GM19239 (cell line): Measurements from ENCODE around the gene MTARC2.

ENCODE experiments used
- DNase-seq: peaks from one replicate; pipeline ENCODE4 v3.0.0; 2011; ENCODE audit warnings: low spot score; ENCODE audit not compliant: insufficient read length
- FAIRE-seq: peaks from 2 replicates; lab custom pipeline; 2011; peaks lifted over from hg19 to GRCh38; lab: Jason Lieb, UNC

MTARC2 gene

DNA sequence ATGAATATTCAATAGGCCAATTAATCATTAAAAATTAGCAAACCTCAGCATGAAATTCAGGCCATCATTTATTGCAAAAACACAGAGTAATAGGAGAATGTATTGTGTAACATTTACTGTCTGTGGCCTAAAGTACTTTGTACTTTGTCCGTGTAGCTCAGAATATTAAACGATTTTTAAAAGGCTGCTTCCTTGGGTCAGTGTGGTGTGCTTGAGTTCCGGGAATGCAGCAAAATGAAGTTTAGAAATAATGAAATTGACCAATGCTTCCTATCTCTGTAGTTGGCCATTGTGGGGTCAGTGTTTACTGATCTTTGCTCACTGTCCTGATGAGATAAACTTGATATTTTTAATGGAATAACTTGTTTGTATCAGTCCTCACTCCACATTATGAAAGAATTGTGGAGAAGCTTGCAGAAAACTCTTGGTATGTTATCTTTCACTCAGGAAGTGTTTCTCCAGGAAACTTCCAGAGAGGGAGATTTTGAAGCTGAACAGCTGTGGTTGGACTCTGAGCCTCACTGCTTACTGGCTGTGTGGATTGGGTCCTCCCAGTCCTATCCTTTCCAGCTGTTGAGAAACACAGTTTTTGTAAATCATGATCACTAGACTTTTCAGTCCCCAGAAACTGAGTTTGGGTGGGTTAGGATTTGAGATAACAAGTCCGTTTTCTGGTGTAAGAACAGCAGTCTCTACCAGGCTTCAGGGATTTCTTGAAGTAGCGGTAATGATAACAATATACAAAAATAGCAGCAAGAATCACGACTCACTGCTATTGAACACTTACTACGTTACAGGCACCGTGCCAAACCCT is 19.4 kb downstream of the MTARC2 start:
- no peak for DNase-seq
- FAIRE-seq = no peak

DNA sequence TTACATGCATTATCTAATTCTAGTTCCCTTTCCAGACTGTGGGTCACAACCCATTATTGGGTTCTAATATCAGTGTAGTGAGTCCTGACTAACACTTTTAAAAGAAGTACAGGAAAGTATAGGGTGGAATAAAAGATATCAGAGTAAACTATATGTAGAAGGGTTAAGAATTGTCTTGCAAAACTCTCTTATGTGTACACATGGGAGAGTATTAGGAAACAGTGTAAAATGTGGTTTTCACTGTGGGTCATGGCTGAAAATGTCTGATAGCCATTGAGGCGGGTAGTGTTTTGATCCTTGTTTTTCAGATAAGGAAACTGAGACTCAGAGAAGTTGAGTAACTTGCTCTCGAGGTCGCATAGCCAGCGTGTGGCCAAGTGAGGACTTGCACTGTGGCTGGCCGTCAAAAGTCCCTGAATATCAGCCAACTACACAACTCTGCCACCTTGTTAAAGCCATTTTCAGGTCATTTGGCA is 20.0 kb downstream of the MTARC2 start:
- FAIRE-seq (no peak), DNase-seq (no peak)

- no peak for FAIRE-seq
- no peak for DNase-seq
Observed at GRCh38 chr1:220769205-220769604, 21.1 kb downstream of the MTARC2 start.

DNA sequence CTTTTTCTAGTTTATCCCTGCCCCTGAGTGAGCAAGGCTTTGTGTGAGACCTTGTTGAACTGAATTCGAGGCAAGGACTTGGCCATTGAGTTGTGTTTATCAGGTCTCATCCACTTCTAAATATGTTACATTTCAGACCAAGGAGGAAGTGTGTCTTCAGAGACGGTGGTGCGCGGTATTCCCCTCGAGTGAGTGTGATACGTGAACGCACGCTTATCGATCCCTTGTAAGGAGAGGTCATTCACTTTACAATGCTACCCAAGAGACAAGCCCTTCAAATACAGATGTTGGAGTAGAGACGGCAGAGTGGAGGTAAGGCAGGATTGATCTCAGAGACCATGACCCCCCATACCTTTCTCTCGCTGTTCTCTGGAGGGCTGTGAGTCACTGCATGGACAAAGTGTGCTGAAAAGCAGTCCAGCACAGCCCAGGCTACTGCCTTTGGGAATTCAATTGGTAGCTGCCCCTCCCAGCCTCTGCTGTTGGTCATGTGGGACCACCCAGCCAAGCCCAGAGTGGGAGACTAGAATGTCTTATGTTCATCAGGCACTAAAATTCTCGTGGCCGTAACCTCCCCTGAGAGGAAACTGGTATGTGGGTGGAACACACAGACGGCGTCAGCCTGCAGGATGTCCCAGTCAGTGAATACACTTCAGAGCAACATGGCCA is 22.3 kb downstream of the MTARC2 start:
- FAIRE-seq = peak; percentile 58

DNA sequence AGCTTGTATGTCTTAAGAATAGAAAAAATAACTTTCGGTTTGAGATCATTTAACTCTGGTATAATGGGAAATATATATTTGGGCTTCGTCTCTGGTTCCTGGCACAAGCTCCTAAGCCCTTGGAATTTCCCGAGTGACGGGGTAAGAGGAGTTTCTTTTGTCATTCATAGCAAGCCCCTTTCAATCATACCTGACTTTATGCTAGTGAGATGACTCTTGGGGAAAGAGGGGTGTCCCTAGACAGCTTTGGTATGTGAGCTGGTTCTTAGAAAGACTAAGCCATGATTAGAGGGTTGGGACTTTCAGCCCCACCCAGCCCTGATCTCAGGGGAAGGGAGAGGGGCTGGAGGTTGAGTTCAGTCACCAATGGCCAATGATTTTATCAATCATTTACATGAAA is 24.7 kb downstream of the MTARC2 start:
- DNase-seq = no peak
- no peak for FAIRE-seq

More for the DNA sequence above, 22.3 kb downstream of the MTARC2 start:
- DNase-seq = no peak

DNA sequence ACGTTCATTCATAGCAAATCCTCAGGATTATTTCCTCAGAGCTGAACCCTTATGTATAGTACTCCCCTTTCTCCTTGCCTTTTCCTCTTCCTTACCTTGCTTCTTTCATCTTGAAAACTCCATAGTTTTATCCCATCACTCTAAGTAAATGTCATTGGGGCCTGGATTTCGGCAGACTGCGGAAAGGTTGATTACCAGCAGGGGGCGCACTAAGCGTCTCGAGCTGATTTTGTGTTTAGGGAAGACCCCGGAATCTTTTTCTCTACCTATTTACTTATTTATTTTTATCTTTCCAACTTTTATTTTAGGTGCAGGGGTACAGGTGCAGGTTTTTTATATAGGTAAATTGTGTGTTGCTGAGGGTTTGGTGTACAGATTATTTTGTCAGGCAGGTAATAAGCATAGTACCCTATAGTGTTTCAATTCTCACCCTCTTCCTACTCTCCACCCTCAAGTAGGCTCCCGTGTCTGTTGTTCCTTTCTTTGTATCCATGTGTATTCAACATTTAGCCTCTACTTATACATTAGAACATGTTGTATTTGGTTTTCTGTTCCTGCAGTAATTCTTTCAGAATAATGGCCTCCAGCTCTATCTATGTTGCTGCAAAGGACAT is 27.2 kb downstream of the MTARC2 start:
- no peak for FAIRE-seq
- DNase-seq = peak; percentile 31

DNA sequence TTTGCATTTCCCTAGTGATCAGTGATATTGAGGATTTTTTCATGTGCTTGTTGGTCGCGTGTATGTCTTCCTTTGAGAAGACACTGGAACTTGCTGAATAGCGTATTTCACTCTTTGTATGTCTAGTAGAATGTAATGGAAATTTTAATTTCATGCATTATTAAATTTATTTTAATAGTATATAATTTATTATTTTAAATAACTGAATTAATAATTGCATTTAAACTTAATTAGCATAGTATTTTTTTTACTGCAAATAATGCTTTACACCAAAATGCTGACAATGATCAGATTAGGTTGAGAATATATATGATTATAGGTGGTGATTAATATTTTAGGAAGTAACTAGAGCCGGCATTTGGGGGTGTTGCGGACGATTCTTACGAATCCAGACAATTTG is 28.1 kb downstream of the MTARC2 start:
- DNase-seq = no peak
- no peak for FAIRE-seq

GRCh38 chr1:220776720-220777326 is 28.7 kb downstream of the MTARC2 start:
- peak; percentile 78 for FAIRE-seq

DNA sequence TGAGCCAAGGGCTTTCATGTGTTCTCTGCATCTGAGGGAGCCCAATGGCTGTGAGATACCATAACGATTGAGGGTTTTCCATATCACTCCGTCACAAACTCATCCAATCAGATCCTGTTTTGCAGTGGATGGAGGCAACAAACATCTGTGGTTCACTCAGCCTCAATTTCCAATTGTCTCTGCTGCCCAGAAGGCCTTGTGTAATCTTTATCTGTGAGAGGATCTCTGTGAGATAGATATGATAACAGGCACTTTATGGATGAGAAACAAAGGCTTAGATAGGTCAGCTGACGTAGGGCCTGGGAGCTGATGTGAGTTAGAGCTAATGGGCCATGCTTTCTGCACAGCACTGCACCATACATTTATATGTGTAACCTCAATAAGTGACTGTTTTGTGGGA is 35.3 kb downstream of the MTARC2 start:
- FAIRE-seq (no peak), DNase-seq (no peak)

More at GRCh38 chr1:220776720-220777326, 28.7 kb downstream of the MTARC2 start:
- peak; percentile 54 for DNase-seq

DNA sequence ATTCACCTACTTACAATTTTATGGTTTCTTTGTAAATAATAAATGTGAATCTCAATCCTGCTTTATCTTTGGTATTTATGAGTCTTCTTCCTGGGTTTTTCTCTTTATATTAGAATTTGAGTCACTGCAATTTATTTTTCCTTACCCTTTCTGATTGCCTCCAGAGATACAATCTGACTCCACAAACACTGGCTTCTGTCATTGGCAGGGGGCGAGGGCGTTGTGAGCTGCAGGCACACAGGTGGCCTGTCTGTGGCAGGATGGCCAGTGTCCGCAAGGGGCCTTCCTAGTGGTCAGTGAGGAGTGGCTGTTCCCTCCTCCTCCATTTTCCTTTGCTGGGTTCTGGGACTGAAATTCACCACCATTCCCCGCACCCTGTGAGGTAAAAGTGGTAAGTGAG is 36.6 kb downstream of the MTARC2 start:
- no peak for DNase-seq
- no peak for FAIRE-seq

DNA sequence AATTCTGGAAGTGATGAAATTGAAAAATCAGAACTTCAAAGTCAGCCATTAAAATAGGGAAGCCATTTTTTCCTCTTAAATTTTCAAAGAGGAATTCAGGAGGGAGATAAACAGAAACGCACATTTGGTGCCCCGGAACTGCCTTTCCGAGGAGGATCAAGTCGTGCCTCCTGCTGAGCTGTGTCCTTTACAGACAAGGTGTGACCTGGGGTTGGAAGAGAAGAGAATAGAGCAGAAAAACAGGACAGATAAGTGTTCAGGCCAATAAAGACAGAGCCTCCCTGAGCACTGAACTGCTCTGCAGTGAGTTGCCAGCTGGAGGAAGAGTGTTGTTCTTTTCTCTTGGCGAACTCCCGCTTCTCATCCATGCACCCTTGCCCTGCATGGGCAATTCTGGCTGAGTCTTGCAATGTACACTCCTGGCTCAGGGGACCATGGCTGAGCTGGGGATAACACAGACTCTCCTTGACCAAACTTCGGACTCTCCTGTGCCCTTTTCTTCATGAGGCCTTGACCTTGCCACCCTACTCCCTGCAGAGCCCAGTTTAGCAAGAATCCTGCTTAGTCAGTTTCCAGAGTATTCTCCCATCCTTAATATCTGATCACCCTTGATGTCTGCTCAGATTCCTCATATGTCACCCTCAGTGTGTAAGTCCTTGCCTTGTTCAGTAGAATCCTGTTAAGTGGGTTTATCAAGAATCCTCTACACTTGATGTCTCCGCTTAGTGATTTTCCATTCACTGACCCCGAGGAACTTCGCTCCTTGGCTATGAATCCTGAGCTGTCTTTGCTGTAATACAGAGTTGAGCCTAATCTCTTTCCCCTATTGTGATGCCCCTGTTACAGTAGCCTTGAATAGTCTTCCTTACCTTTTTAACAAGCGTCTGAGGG is 37.3 kb downstream of the MTARC2 start:
- DNase-seq (no peak), FAIRE-seq (no peak)

GRCh38 chr1:220786057-220786336 is 37.9 kb downstream of the MTARC2 start:
- DNase-seq (no peak), FAIRE-seq (no peak)

DNA sequence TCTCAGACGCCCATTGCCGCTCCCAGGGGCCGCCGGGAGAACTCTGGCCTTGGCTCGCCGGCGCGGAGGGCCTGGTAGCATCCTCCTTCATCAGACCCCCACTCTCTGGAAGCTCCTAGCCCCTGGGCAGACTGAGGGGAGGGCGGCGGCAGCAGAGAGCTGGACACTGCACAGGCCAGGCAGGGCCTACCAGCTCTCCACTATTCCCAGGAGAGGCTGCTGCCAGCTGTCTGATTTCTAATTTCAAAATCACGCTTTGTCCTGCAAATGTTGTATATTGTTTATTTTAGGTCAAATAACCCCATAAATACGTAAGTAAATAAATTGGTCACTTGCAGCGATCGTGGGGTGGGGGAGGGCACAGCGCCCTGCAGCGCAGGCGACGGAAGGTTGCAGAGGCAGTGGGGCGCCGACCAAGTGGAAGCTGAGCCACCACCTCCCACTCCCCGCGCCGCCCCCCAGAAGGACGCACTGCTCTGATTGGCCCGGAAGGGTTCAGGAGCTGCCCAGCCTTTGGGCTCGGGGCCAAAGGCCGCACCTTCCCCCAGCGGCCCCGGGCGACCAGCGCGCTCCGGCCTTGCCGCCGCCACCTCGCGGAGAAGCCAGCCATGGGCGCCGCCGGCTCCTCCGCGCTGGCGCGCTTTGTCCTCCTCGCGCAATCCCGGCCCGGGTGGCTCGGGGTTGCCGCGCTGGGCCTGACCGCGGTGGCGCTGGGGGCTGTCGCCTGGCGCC is 38.4 kb downstream of the MTARC2 start, which contains the start of gene MTARC1:
TSS of gene MTARC1 (plus strand) at position 577 of the 732 bp plus-strand sequence. CDS start at position 609, 32 bp downstream.
- DNase-seq (no peak), FAIRE-seq (no peak)

DNA sequence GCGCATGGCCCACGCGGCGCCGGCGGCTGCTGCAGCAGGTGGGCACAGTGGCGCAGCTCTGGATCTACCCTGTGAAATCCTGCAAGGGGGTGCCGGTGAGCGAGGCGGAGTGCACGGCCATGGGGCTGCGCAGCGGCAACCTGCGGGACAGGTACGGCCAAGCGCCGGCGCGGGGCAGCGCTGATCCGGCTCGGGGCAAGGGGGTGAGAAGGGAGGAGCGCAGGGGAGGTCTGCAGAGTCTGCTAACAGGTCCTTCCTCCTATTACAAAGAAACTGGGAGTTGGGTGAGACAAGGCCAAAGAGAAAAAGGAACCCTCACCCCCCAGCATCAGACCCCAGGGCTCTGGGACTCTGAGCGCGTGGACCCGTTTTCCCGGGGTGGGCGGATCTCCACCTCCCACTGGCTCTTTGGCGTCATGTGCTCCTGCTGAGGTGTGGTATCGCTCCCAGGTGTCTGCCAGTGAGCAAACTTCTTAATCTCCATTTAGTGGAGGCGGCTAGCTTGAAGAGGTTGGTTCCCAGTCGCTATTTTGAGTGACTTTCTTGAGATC is 39.0 kb downstream of the MTARC2 start:
- DNase-seq (no peak), FAIRE-seq (no peak)

DNA sequence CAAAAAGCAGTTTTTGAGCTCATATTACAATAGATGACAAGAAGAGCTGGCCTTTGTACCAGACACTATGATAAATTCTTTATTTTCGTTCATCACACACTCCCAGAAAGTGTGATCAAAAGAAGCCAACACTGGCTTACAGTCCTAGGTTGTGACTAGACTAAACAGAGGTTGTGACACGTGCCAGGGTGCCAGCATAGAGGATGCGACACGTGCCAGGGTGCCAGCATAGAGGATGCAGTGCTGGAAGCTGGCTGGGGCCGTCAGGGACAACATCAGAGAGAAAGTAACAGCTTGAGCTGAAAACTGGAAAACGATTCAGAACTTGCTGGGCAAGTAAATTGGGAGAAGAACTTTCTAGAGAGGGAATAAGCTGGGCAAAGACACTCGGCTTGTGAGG is 40.8 kb downstream of the MTARC2 start:
- DNase-seq (no peak), FAIRE-seq (no peak)

GRCh38 chr1:220789532-220790147 is 41.5 kb downstream of the MTARC2 start:
- FAIRE-seq = no peak
- DNase-seq = no peak

GRCh38 chr1:220791285-220791684 is 43.2 kb downstream of the MTARC2 start:
- DNase-seq (no peak), FAIRE-seq (no peak)

DNA sequence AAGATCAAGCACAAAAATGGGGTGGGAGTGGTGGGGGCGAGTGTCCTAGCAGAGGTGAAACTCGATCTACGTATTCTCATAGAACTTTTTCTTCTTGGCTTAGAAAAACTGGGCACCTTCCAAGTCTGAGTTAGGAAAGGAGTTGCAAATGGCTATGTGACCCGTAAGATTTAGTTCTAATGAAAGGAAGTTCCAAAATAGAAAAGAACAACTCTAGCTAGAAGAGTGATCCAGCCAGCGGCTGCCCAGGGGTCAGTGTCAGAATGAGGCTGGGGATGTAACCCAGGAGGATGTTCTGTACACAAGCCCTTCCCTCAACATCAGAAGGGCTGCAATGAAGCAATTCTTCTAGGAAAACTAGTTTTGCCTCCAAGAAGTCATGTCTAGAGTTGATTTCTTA is 43.8 kb downstream of the MTARC2 start:
- FAIRE-seq = no peak
- DNase-seq = no peak
